NCI-H1105 (cell line): ENCODE data around the gene LNX2.
A peak's percentile ranks its signal among the peaks of the same experiment; 100 is the strongest.

ENCODE experiments used
- DNase-seq: peaks from one replicate; lab custom pipeline; 2025; lab: John Stamatoyannopoulos, UW

Gene LNX2

DNA sequence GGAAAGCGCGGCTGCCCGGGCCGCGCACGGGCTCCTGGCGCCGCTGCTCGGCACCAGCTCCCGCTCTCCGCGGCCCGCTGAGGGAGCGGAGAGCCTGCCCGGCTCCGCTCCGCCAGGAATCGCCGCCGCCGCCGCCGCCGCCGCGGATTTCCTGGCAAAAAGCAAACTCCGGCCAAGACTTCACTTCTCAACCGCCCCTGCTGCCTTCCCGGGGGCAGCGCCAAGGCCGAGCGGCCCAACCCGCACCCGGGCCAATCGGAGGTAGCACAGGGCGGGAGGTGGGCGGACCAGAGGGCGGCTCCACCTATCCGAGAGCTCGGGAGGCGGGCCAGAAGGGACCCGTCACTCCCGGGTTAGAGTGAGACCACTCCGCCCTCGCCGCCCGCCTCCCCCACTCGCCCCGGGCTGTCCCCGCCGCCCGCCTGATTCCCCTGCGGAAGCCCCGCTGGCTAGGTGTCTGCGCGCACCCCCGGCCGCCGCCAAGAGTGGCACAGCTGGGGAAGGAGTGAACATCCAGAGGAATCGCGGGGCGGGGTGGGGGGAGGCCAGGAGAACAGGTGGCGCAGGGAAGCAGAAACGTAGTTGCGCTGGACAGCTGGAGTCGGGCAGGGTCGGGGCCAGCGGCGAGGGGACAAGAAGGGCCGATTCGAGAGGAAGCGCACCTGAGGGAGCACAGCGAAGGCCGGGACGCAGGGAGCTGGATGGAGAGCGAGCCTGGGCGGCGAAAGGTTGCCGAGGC lies at the start of gene LNX2:
Gene LNX2, minus strand, starts transcription at position 153 of the 739 bp plus-strand sequence. CDS start 38,826 bp downstream, outside the sequence.
- peak; percentile 89 for DNase-seq

DNA sequence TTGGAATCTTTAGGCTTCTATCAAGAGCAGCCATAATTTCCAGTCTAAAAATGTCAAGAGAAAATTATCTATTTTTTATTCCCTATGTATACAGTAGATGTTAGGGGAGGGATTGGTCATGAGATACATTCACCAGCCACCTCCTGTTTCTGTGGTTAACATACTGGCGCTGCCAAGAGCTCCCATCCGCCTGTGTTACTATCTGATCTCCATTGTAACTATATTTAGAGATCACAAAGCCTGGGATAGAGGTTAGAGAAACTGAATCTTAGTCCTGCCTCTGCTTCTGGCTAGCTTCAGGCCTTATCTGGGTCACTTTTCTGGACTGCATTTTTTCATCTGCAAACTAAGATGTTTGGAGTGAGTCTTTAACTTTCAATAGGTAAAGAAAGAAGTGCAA lies 47.6 kb upstream of the LNX2 start:
- no peak for DNase-seq

GRCh38 chr13:27666951-27667350 lies 46.6 kb upstream of the LNX2 start:
- DNase-seq: no peak

DNA sequence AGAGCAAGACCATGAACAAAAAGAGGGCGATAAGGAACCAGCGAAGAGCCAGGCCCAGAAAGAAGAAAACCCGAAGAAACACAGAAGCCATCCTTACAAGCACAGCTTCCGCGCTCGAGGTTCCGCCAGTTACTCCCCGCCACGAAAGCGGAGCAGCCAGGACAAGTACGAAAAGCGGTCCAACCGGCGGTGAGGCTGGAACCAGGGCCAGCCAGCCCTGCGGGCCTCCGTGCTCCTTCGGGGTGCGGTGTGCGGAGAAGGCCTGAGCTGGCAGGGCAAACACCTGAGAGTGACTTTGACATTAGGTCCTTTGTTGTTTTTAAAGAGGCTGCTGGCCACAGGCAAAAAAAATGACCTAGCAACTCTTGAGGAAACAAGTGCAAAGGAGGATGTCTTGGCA lies 45.4 kb upstream of the LNX2 start:
- no peak for DNase-seq

GRCh38 chr13:27665333-27665732 lies 45.0 kb upstream of the LNX2 start:
- DNase-seq: no peak

DNA sequence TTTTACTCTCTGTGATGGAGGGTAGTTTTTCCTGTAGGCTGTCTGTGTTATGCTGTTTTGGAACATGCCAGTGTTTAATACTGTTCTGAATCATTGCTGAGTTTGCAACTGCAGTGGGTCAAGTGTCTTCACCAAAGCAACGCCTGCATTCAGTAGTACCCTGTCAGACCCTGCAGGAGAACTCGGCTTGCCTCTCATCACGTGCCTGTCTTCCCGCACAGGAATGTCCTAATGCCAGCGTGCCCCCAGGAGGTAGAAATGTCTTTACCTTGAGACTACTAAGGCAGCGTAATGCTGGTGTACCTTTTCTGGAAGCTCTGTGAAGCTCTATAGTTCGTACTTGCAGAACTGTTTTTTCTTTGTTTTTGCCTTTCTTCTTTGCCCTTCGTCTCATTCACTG lies 43.6 kb upstream of the LNX2 start:
- DNase-seq: no peak

DNA sequence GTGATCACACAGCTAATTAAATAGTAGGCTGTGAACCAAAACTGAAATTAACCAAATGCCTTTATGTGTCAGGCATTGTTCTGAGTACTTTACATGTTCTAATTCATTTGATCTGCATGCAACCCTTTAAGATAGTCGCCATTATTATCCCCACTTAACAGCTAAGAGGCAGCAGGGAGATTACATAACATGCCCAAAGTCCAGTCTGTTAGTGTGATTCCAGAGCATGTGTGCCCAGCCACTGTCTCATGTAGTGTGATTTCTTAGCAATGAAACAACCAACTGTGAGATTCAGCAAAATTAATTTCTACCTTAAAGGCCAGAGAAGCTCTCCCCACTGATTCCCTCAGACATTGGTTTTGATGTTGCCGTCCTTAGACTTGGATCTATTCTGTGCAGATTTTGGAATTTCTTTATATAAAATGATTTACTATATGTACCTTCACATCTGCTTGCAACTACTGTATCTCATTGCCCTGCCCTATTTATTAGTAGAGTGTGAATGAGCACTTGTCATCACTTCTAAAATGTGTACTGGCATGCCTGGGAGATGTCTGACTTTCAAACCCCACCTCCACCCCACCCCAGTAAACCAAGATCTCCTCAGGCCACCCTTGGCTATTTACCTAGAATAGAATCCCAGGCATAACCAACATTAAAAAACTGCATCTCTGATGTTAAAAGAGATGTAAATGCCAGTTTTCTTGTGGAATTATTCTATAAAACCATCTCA lies 42.6 kb upstream of the LNX2 start:
- no peak for DNase-seq

GRCh38 chr13:27661017-27661416 lies 40.7 kb upstream of the LNX2 start:
- DNase-seq: no peak

DNA sequence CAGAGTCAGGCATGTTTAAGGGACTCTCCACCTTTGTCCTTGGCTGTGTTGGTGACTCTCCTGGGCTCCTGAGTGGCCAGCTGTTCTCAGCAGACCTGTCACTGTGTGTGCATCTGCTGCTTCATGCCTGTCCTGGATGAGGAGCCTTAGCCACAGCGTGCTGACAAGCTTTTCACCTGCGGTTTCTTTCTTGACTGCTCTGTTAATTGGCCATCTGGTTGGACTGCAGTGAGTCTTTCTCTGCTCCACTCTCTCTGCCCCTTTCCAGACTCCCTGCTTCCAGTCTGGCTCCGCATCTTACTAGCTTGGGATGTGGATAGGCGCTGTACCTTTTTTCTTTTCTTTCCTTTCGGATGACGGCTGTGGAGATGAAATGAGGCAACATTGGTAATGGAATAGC lies 40.2 kb upstream of the LNX2 start:
- DNase-seq: no peak

- DNase-seq: no peak
These were observed 39.0 kb upstream of the LNX2 start for GRCh38 chr13:27659145-27659865.

DNA sequence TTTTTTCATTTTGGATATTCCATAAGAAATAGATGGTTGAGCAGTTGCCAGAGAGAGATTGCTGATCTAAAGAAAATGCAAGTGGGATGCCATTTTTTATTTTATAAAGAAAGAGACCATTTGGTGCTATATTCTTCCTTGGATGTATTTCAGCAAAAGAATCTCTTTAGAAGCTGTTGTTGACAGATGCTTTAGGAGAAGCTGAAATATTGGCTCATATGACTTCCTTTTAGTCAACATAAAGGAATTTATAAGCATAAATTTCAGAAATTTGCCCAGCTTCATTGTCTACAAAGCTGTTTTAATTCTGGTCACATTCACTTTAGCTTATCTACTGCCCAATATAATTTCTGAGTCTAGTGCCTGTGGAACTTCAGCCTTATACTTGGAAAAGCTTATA lies 38.2 kb upstream of the LNX2 start:
- no peak for DNase-seq

DNA sequence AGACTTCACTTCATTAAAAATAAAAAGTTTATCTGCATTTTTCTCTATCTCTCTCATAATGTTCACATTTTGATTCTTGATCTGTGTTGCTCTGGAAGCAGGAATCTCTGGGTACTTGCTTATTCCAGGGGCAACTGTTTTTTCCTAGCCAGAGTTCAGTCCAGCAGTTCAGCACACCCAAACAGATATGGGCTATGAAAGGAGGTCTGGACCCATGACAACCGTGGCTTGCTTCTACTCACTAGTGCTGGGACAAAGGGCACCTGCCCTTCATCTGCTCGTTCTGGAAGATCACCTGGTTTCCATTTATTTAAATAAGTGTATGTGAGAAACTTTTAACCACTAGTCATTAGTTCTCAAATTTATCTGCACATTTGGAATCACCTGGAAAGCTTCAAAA lies 37.4 kb upstream of the LNX2 start:
- DNase-seq: no peak

GRCh38 chr13:27654816-27655215 lies 34.5 kb upstream of the LNX2 start:
- no peak for DNase-seq

GRCh38 chr13:27654059-27654458 lies 33.7 kb upstream of the LNX2 start:
- no peak for DNase-seq

DNA sequence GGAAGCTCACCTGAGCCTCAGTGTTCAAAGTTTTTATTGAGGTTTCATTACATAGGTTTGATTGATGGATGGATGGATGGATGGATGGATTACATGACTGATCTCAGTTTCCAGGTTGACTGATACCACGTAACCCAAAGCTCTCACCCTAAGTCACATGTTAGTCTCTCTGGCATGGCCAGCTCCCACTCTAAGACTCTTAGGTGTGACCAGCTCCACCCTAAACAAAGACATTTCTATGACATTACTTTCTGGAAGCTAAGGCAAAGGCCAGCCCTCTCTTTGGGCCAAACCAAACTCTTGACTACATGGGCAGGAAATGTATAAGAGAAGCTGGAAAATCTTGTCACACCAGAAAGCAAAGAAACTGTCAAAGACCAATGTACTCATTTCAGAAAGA lies 30.0 kb upstream of the LNX2 start:
- no peak for DNase-seq

- no peak for DNase-seq
These were observed 24.0 kb upstream of the LNX2 start for GRCh38 chr13:27644302-27644701.

DNA sequence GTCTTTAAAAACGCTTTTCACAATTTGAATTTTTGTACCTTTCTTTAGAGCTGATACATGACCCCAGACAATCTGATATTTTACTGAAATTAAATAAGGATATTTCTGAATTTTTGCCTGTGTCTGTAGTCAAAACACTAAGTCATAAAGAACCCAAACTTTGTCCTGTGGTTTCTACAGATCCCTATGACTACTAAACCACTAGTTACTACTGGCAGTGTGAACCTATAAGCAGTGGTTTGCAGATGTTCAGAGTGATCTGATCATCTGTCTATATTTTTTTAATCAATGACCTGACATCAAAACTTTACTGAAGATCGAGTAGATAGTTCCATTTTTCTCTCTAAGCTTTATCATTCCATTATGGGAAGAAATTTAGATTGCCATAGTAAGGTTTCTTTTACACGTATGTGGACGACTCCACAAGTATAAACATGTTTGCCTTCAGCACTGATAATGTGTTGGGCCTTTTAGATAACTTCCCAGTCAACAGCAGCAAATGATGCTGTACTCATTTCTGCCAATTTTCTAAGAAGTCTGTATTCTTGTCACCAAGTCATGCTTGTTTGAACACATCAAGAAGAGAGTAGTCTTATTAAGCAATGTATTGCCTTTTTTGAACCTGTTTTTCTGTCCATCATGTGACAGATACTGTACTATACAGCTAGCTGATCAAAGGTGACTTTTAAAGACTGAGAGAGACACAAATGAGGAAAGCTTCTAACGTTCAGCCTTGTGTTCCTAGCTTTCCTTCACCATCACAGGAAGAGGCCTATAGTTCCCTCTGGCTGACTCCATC lies 23.2 kb upstream of the LNX2 start:
- no peak for DNase-seq

- DNase-seq: no peak
These were observed 21.6 kb upstream of the LNX2 start for GRCh38 chr13:27641711-27642502.

- no peak for DNase-seq
These were observed 18.9 kb upstream of the LNX2 start for GRCh38 chr13:27639186-27639585.

- no peak for DNase-seq
These were observed 18.2 kb upstream of the LNX2 start for GRCh38 chr13:27638521-27638920.

GRCh38 chr13:27638001-27638400 lies 17.7 kb upstream of the LNX2 start:
- no peak for DNase-seq

DNA sequence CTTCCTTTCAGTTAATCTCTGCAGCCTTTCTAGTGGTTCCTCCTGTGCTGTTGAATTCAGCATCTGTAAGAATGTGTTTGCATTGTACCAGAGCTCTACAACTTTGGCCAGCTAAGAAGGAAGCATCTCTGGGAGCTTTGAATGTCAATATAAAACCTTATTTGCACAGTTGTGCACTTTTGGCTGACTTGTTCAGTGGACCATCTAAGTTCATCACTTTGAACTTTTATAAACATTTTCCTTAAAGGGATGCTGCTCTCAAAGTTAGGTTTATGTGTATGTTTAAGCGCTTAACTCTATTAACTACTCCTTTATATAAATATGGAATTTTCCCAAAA lies 16.9 kb upstream of the LNX2 start:
- no peak for DNase-seq
